GM21360 (cell line): ENCODE data around the gene BCAR3.
"Not testable (repeated sequence)": the region's sequence is repeated elsewhere in the genome, so short reads cannot be mapped to it uniquely, and the experiment has no call there.

Experiments
- ATAC-seq: cut with Tn5 transposase; IDR thresholded peaks from one replicate; pipeline ENCODE4 v1.9.1; 2021; ENCODE audit warnings: mild to moderate bottlenecking, moderate library complexity; ENCODE audit not compliant: unreplicated experiment

BCAR3 gene

DNA sequence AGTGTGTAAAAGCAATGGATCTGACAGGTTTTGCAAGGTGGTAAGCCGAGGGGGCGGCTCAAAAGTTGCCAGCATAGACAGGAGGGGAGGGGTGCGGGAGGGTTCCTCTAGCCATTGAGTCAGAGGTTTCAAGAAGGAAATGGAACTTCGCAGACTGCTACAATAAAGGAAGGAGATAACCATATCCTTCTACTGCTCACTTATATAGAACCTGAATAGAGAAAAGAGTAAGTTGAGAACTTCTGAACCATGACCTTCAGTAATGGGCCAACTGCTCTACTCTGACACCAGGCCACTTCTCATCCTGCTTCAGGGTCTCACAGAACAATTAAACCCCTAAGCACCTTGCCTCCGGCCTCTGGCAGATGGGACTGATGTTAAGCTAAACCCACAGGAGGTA is 26.3 kb upstream of the BCAR3 start:
- ATAC-seq, result peak; percentile 58

DNA sequence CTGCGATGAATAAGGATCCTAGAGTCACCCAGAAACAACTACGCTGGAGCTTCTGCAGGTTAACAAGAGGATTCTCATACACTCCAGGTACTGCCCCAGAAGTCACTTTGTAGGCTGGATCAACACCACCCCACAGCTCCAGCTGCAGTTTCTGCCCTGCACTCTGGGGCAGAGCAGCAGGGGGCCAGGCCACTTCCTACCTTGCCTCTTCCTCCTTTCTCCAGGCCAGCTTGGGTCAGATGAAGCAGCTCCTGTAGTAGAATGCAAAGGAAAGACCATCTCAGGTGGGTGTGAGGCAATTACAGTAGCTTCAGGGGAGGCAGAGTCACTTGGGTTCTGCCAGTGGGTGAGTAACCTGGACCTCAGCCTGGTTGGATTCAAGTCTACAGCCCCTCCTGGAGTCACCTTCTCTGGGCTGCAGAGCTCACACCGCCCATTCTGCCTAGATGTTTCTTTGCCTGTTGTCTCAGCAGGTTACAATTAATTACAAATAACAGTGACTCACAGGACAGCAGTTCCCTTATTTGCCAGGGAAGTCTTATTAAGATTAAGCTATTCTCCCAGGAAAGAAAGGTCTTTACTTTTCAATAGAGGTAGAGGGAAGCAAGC is 24.4 kb upstream of the BCAR3 start:
- no peak for ATAC-seq

DNA sequence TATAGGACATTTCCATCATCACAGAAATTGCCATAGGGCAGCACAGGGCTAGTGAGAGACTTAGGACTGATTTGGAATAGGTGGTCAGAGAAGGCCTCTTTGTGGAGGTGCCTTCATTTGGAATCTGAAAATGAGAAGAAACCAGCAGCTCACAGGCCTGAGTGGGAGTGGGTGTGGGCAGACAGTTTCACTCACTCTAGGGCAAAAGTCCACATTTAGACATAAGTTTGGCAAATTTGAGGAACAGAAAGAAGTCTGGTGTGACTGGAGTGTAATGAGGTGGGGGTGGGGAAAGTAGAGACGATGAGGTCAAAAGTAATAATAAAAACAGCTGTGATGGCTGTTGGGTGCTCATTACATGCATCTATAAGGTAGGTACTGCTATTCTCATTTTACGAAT is 22.4 kb upstream of the BCAR3 start:
- peak; percentile 40 for ATAC-seq

DNA sequence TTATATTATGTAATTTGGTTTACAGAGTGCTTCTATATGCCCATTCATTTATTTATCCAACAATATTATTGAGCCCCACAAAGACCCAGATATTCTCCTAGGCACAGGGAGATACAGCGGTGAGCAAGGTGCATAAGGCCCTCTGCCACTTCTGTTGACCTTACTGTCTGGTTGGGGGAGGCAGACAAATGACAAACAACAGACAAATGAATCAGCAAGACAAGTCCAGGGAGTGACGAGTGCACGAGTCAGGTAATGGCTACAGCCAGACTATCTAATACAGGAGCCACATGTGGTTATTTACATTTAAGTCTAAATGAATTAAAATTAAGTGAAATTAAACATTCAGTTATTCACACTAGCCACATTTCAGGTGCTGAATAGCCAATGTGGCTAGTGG is 22.0 kb upstream of the BCAR3 start:
- ATAC-seq, result peak; percentile 21

DNA sequence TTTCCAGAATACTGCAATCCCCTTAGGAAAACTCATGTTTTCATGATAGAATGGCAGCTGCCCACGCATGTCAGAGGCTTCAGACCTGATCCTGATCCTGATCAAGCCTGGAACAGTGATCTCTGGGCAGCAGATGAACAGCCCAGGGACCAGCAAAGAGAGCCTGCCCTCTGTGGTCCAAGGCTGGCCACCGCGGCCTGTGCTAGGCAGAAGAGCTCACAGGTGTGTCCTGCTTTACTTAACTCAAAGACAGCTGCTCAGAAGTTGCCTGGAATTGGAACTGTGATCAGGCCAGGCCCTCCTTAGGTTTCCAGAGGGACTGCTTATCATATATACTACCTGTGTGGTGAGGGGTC is 21.2 kb upstream of the BCAR3 start:
- ATAC-seq, result no peak

DNA sequence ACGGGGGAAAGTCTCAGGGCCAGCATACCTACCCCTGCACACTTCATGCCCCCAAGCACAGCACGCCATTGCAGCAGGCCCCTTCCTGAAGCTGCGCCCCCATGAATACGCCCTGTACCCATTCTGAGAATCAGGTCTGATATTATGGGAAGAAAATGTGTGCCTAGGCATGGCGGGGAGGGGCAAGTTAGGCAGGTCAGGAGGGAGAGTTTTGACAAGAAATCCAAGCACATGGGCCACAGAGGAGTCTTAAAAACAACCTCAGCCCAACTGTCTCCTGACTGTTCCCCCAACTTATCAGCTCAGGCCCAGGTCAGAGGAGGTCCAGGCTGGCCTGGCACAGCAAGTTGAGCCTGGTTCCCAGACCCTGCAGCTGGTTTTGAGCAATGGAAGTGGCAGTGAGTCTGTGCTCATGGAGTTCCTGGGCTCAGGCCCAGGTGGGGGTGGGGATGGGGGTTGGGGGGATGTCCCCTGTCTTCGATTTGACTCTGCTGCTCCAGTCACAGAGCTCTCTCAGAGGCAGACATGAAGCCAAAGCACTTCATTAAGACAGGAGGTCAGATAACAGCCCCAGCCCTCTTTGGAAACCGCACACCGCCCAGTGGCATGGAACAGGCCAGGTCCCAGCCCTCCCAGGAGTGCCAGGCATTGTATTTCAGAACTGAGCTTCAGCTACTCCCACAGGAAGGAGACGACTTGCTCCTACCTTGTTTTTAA is 20.6 kb upstream of the BCAR3 start:
- ATAC-seq, result no peak

DNA sequence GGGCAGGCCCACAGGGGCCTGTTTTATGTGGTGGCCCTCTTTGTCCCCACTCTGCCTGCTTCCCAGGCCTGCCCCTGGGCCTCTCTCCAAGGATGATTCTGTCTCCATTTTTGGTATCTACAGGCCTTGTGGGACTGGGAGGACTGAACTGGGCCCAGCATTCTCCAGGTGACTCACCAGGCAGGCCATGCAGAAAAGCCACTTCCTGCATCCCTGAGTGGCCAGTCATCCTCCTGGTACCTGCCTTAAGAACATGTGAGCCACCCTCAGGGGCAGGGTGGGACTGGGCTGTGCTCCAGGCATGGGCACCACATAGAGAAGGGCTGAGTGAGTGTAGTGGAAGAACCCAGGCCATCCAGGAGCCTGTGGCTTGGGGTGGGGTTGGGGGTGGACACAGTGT is 20.0 kb upstream of the BCAR3 start:
- no peak for ATAC-seq

DNA sequence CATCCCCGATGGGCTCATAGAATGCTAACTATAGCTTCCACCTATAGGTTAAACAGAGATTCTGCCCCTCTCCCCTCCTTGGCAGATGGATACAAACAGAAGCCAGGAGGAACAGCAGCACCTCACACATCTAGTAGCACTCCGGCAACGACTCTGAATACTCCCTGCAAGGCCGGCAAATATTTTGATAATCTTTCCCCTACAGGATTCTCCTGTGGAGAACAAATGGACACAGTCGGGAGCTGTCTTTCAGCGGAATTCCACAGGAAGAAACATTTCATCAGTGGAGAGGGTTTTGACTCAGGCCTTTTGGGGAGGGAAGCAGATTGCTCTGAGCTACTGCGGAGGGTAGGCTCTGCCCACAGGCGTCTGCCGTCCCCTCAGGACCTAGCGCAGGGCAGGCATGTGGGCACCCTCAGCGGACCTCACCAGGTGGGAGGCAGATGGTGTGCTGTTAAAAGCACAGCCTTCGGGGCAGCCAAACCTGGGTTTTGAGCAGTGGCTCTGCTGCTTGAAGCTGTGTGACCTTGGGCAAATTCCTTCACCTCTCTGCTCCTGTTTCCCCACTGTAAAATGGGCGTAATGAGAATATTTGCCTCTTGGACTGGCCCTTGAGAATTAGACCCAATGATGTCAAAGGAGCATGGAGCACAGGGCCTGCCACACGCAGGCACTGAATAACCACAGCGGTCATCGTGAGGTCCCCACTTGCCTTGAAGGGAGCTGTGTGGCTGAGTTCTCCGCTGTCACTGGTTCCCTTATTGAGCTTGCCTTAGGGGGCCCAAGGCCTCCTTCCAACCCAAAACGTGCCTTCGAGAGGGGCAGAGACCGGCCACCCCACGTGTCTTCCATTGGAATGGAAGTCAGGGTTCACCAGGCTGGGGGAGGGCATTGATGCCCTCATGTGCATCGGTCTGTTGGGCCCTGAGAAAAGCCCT is 19.2 kb upstream of the BCAR3 start:
- no peak for ATAC-seq

DNA sequence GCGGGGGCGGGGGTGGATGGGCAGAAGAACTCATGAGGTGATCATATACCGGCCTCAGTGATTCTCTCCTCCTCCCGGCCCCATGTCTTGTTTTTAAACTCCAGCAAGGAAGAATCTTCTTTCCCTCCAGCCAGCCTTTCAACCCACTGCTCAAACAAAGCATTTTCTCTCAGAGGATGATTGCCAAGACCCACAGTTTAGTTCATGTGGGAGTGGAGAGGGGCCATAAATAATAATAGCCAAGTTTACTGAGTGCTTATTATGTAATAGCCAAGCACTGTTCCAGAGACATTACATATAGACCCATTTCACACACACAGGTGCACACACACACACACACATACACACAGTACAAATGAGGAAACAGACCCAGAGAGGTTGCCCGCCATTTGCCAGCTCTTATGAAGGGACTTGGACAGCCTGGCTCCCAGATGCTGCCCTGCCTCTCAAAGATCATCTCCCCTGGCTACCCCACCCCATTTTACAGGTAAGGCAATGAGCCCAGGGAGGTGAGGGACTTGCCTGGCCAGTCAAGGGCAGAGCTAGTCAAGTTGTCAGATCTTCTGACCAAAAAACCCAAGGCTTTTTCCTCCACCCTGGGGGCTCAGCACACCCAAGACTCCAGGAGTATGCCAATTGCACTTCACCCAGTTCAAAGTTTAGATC is 18.0 kb upstream of the BCAR3 start:
- no peak for ATAC-seq

DNA sequence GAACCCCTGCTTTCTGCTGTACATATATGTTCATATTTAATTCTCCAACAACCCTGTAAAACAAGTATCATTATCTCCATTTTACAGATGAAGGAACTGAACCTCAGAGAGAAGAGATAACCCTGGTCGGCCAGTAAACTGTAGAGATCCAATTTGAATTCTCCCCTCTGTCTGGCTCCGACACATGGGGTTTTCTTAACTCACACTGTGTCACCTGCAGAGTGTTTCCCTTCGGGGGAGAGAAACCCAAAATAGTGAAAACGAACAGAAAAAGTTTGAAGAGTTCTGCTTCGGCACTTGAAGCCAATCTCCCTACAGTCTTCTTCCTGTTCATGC is 17.4 kb upstream of the BCAR3 start:
- ATAC-seq, result no peak

DNA sequence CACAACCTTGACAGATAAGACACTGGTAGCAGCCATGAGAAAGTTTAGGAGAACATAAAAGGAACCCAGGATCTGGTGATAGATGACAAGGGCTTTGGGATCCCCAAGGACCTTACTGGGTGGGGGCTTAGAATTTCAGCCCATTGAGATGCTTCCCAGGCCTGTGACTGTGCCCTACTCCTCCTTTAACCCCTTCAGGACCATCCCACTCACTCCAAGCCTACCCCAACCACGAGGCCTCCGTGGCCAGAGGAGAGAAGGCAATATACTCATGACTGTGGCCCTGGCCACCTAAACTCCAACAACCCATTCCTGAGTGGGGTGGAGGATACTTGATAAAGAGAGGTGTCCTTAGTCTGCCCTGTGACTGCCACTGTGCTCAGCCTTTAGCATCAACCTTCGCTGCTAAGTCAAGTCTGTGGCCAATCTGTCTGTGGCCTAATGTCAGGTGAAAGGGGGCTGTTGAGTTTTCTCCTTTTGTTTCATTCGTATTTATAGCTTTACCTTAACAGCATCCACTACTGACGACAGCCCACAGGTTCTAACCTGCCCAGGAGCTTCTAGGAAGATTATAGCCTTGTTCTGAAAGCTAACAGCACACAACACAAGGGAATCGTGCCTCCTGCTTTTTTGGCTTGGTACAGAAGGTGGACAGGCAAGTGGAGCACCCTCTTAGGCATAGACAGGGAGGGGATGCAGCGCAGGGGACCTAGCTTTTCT is 16.9 kb upstream of the BCAR3 start:
- no peak for ATAC-seq

DNA sequence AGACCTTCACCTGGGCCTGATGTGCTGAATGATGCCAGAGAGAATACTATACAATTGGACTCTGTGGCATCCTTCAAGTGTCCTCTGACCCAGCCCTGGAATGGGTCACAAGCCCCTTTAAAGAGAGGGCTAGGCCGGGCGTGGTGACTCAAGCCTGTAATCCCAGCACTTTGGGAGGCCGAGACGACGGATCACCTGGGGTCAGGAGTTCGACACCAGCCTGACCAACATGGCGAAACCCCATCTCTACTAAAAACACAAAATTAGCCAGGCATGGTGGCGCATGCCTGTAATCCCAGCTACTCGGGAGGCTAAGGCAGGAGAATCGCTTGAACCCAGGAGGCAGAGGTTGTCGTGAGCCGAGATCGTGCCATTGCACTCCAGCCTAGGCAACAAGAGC is 15.9 kb upstream of the BCAR3 start:
- not testable (repeated sequence) for ATAC-seq

DNA sequence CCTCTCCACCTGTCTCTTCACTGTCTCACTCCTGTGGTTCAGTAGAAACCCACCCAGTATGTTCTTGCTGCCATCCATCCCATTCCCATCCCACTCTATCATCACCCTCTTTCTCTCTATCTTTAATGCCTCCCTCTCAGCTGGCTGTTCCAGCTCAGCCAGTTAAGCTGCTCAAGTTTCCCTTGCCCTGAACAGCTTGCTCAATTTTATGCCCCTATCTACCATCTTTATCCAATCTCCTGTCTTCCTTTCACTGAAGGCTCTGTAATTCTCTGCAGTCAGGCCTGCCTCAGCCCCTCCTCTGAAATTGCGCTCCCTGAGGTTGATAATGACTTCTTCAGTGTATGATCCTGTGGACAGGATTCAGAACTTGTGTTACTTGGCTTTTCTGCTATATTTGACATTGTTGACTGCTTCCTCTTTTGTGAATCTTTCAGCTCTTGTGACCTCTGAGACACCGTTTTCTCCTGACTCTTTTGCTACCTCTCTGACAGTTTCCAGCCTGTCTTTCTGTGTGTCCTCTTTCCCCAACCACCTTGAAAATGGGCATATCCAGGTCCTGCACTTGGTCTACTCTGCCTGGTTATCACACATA is 13.9 kb upstream of the BCAR3 start:
- ATAC-seq, result peak; percentile 33

DNA sequence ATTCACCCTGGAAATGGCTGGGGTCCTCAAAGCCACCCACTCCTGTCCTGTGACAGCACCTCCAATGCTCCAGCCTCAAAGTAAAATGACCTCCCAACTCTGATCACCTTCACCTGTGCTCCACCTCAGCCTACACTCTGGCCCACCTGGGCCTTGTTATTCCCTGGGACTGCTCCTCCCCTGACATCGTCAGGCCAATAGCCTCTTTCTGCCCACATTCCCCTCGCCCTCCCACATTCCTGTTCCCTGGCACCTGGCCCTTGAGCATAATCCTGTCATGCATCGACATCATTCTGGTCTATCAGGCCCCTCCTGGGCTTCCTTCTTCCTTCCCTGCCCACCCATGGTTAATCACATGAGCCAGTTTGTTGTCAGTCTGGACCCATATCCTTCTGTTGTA is 13.2 kb upstream of the BCAR3 start:
- ATAC-seq, result no peak

DNA sequence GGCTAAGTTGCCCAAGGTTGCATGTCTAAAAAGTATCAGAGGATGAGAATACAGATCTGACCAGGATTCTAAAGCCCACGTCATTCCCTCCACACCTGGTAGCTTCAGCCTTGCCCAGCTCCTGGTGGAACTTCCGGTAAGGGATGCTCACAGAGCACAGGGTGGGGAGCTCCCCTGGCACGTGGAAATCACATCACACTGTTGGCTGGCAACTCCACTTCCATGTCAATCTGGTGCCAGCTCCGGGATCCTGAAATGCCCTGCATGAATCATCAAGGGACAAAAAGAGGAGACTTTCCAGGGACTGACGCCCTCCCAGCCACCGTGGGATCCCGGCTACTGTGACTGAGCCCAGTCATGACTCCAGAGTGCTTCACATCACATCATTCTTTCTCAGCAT is 12.4 kb upstream of the BCAR3 start:
- no peak for ATAC-seq

DNA sequence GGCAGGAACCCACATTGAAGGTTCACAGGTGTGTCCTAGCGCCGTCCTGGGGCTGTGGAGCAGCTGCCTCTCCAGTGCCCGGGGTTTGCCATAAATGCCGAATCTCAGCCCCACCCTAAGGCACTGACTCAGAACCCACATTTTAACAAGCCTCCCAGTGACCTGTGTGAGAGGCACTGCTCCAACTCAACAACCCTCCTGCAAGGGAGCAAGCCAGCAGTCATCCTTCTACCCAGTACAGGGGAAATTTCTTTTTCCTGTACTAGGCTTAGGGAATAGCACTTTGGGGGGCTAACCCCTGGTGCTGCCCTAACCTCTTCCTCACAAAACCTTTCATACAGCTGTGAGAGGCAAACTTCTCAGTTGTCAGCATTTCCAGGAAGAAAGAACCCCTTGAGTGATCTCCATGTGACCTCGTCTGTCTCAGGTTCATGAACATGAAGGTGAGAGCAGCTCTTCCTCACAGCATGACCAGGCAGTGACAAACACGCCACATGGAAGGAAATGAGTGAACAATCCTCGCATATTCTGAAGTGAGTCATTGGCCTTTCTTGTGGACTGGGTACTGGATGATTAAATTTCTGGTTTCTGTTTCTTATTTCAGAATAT is 11.4 kb upstream of the BCAR3 start:
- ATAC-seq, result peak; percentile 72

DNA sequence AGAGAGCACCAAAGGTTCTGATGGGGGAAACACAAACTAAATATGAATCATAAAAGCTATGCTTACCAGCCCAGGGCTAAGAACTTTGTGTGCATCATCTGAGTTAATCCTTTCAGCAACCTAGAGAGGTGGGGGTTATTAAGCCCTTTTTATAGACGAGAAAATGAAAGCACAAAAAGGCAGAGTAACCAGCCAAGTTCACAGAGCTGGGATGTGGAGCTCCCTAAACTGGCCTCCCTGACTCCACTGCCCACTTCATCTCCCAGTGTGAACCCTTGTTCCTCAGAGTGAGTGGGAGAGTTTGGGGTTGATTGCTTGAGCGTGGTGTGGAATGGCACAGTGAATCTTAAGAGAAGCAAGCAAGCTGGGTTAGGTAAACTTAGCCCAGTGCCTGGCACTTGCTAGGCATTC is 10.8 kb upstream of the BCAR3 start:
- no peak for ATAC-seq

DNA sequence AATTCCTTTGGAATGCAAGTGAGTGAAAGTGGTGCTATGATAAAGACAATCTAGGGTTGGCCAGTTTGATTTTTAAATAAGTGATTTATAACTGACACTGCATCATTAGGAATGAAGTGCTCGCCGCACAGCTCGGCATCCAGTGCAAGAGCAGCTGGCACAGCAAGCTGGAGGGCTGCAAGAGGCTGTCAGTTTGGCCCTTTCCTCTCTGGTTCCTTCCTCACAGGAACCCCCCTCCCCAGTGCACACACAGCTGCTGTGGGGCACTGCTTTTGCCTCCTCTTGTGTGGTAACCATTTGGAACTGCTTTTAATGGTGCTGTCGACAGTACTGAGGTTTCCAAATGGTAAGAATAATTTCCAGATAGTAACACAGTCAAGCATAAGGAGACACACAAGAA is 10.4 kb upstream of the BCAR3 start:
- no peak for ATAC-seq

DNA sequence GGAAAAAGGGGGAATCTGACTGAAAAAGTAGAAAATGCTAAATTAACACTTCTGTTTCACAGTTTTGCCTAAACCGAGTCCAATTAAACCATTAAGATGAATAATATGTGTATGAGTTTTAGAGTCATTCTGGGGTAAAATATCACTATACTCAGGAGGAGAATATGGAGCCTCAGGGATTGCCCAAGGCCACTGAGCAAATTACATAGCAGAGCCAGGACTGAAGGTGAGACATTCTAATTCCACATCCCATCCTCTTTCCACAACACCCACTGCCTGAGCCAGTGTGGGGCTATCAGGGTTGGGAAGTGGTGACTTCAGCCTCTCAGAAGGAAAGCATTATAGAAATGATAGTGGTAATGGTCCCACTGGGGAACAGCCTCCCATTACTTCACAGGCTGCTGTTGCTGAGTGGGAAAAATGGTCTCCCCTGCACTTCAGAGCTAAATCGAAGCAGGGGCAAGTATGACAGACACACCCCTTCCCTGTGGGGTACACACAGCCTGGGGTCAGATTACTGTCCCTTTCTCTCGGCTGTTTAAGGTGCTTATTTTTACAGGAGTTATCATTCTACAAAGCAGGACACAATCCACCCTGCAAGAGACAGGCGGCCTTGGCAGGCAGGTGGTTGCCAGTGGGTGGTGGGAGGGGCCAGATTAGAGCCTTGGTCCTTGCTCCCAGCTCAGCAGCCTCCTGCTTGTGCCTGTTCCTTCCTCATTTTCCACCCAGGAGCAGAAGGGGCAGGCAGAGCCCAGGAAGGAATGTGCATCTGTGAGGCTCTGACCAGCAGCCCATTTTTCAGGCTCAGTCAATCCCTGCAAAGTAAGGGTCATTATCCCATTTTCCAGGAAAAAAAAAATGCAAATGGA is 9.5 kb upstream of the BCAR3 start:
- no peak for ATAC-seq
